Activated CD8-positive, alpha-beta memory T cell treated with anti-CD3 and anti-CD28 coated beads for 24 hours (primary cell): Measurements from ENCODE around the gene ITGB2.
"Not testable (repeated sequence)": the region's sequence is repeated elsewhere in the genome, so short reads cannot be mapped to it uniquely, and the experiment has no call there.

Experiments used
- DNase-seq: peaks from one replicate; pipeline ENCODE4 v3.0.0-alpha.2; 2020

The ITGB2 gene

DNA sequence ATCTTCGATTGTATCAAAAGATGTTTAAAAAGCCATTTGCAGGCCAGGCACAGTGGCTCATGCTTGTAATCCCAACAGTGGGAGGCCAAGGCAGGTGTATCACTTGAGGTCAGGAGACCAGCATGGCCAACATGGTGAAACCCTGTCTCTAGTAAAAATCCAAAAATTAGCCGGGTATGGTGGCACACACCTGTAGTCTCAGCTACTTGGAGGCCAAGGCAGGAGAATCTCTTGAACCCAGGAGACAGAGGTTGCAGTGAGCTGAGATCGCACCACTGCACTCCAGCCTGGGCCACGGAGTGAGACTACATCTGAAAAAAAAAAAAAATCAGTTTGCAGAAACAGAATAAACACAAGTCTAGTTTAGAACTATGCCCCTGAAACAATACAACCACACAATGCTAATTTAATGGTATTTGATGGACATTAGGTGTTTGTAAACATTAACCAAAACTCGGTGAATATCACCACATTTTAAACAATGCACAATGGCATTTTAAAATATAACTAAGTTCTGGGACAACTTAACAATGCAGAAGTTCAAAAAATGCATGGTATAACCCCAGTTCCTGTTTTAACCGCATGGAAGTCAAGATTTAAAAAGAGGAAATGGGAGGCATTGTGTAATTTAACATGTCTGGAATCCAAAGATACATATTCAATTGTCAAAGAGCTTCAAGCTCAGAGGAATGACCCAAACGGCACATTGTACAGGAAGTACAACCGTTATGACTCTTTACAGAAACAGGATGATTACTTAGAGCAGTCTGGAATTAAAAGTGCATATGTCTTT is 40.1 kb downstream of the ITGB2 start:
- DNase-seq, result no peak

DNA sequence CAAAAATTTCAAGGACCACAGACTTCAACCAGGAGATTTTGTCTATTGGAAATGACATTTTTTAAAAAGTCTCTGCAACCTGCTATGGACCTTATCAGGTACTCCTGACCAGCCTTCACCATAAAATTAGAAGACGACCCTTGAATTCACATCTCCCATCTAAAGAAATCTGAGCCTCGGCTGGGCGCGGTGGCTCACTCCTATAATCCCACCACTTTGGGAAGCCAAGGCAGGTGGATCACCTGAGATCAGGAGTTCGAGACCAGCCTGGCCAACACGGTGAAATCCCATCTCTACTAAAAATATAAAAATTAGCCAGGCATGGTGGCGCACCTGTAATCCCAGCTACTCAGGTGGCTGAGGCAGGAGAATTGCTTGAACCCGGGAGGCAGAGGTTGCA is 41.5 kb downstream of the ITGB2 start:
- DNase-seq, result not testable (repeated sequence)

DNA sequence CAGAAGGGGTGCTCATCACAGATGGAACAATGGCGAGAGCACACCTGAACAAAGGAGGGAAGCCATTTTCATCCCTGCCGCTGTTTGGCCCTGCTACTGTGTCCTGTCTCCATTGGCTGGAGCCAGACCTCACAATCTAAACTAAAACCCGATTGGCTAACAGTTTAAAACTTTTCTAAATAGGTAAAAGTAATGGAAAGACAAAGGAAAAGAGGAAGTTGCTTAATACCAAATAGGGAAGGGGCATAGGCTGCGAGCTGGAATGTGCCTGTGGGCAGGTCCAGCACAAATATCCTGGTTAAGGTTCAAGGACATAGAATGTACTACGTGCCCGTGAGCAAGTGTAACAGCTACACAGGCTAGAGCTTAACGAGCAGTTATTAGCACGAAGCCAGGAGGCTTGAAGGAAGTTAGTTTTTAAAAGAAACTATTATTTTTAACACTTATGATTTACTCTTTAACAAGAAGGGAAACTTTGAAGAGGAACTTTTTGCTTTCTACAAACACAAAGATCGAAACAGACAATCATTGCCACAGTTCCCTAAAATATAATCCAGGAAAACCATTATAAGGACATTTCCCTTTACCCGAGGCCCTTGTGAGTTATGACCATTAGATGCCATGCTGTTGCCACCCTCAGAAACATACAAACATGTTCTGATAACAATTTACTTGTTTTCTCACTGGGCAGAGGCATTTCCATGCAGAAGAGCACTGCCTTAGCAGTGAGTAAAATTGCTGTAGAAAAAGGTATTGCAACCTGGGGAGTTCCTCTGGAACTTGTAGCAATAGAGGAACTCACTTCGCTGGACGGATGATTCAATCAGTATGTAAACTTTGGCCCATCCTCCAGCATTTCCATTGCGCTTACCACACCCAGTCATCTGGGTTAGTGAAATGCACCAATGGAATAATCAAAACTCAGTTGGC is 42.4 kb downstream of the ITGB2 start:
- DNase-seq, result no peak

DNA sequence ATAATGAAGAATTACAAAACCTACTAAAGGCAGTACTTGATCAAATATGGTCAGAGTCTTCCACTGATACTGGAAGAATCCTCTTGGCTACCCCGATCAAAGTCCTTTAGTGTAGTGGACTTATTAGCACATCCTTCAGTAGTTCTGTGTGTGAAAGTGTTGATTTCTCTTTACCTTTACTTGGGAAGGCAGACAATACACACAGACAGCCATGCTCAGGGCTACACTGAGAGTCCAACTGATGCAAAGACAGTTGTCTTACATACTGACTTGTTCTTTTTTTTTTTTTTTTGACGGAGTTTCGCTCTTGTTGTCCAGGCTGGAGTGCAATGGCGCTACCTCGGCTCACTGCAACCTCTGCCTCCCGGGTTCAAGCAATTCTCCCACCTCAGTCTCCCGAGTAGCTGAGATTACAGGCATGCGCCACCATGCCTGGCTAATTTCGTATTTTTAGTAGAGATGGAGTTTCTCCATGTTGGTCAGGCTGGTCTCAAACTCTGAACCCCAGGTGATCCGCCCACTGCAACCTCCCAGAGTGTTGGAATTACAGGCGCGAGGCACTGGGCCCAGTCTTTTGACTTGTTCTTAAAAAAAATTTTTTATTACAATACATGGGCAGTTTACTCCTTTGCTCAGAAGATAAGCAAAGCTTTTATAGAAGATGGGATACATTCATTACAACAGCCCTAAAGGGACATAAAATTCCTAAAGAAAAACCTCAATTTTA is 43.7 kb downstream of the ITGB2 start:
- DNase-seq, result no peak

DNA sequence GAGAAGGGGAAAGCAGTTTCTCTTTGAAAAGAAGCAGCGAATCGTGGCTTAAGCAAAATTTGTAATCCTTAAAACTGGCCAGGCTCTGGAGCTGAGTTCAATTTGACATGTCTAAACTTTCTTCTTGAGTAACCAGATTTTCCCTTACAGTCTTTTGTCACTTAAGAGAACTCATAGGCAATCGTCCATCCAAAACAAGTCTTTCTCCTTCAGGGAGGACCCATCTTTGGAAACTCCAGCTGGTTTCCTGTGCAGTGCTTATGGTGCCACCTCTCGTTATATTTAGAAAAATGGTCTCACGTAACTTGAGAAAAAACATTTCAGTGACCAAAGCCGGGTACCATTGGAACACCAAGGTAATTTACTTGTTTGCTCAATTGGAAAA is 45.4 kb downstream of the ITGB2 start:
- no peak for DNase-seq

DNA sequence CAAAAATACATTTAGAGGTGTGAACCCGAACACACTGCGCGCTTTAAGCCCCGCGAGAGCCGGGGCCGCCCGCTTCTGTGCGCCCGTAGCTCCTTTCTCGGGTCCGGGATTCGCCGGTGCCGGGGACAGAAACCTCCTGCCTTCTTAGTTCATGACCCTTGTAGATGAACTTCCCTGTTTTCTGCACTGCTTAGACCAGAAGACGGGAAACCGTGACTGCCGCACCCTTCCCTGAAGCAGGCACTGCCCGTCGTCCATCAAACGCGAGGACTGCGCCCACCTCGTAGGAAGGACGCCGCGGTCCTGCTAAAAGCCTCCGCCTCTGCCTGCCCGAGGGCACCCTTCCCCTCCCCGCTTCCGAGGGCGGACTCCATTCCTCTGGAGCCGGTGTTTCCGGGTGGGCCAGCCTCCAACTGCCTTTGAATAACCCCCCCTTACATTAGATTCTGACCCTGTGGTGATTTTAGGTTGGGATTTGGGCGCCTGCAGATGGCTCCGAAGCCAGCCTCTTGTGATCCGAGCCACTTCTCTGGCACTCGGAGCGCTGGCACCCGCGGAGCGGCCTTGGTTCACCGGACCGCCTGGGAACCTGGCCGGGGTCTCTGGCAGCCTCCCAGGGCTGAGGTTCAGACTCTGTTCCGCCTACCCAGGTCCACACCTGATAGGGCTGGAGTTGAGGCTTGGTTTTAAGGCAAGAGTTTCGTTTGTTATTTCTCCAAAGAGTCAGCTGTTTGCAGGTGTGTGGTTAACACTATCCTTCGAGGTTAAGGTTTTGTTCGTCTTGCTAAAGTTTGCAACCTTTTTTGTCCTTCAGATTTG is 46.0 kb downstream of the ITGB2 start:
- peak; percentile 77 for DNase-seq

DNA sequence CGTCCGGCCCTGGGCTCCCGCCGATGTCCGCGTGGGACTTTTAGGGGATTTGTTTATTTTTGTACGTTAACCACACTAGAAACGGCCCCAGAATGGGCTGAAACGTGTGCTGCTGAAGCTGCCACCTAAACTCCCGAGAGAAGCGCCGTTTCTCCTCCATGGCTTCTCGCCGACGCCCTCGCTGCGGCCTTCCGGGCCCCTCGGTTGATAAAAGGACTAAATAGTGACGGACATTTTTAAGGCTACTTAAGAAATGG is 46.5 kb downstream of the ITGB2 start:
- DNase-seq, result no peak

DNA sequence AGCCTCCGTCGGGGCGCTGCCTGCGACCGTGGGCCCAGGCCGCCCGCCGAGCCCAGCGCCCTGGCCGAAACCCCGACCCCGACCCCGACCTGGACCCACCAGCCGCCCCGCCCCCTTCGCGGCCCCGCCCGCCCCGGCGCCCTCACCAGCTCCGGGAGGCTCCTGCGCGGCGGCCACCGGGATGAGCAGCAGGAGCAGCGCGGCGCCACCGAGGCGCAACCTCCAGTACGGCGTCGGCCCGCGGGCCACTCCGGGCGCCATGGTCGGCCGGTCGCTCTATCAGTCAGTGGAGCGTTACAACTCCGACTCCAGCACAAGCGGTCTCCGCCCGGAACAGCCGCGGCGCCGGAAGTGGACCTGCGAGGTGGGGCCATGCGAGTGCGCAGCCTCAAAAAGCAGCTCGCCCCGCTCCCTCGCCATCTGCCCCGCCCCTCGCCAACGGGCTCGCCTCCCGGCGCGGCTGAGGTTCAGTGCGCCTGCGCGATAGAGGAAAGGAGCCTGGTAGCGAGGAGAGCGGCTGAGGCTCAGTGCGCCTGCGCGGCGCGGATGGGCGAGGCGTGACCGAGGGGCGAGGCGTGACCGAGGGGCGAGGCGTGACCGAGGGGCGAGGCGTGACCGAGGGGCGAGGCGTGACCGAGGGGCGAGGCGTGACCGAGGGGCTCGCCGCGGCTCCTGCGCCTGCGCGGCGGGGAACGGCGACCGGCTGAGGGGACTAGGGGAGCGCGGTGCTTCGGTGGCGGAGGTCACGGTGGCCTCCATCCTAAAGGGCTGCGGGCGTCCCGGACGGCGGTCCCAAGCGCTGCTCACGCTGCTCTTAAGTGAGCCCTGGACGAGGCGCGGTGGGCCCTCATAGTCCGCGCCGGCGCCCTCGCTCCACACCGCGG is 47.1 kb downstream of the ITGB2 start, which contains the start of gene PTTG1IP:
TSS of gene PTTG1IP (minus strand) at position 335 of the 884 bp plus-strand sequence. CDS start at position 261, 74 bp downstream.
- DNase-seq, result peak; percentile 99

DNA sequence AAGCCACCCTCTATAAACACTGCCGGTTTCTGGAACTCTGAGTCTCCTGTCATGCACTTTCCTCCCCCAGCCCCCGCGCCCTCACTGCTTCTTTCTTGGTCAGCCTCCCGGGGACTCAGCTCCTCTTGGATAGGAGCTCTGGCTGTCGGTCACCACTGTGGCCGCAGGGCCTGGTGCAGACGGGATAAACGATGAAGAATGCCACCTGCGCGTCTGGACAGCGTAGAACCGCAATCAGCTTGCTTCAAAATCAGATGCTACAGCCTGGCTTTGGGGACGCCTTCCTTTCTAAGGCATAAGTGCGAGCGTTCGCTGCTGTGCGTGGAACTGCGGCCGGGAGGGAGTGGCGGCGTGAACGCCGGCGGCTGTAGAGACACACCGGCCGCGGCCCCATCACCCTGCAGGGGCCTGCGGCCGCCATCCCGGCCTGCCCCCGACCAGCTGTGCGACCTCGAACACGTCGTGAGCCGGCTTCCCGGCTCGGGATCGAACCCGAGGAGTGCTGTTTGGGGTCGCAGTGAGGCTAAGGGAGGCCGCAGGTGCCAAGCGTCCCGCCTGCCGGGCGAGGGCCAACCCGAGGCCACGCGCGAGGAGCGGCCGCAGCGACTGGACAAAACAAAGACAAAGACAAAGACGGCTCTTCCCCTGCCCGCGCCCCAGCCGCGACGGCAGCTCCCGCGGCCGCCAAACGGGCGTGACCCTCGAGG is 47.9 kb downstream of the ITGB2 start:
- DNase-seq, result no peak

DNA sequence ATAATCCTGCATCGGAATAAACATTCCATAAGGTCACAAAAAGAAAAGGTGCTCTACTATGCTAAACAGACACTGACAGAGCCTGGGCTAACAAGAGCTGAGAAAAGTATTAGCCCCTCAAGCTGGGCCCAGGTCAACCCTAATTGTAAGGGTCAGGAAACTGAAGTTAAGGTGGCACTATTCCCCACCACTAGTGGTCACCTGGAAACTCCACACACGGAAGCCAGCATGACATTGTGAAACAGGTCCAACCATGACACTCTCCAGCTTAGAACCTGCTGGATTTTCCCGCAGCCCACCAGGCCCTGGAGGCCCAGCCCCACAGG is 48.4 kb downstream of the ITGB2 start:
- no peak for DNase-seq

DNA sequence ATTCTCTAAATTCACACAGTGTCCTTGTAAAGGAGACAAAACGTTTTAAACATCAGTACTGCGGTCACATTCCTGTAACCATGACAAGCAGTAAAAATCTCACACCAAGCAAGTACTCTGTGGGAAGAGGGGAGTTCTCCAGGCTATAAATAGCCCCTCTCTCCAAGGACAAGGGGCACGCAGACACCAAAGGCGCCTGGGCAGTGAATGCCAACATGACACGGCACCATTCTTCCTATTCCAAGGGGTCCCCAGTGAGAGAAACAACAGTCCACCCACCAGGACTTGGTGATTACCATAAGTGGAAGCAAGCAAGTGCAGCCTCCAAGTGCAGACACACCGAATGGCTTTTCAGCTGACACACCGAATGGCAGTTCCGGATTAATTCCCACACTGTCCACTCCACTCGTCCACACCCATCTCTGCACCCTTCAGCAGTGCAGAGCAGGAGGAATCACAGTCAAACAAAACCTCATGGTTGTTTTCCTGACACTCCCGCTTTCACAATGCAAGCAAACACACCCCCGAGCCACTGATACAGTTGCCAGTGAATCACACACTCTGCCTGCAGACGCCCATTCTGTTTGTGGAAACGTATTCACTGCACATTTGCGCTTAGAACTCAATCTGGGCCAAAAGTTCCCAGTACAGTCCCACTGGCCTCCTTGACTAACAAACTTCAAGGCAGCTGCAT is 49.0 kb downstream of the ITGB2 start:
- DNase-seq, result no peak

DNA sequence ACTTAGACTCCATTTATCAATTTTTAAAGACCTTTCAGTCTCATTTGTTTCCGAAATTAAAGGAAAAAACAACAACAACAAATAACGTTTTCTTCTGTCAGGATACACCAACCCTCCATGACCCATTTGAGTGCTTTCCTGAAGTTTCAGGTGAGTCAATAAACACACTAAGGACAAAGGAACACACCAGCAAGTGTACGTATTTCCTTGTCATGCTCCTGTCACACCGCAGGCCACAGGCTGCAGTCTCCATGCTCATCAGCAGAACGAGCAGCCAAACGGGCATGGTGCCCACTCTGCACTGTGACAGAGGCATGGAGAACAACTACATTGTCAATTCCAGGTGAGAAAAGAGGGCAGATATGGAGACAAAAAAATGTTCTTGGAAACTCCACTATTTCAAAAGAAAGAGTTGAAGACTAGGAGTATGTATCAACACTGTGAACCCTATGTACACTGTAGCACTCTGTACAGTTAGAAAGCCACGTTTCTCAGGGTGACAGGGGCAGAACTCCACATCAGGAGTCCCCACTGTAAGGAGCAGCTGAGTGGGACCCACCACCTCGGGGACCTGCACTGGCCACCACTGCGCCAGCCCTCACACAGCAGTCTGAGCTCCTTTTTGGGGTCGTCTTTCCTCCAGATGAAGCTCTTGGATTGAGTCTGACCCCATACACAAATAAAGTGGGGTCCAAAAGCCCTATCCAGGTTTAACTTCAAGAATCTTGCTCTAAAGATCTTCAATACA is 49.8 kb downstream of the ITGB2 start:
- DNase-seq, result no peak

DNA sequence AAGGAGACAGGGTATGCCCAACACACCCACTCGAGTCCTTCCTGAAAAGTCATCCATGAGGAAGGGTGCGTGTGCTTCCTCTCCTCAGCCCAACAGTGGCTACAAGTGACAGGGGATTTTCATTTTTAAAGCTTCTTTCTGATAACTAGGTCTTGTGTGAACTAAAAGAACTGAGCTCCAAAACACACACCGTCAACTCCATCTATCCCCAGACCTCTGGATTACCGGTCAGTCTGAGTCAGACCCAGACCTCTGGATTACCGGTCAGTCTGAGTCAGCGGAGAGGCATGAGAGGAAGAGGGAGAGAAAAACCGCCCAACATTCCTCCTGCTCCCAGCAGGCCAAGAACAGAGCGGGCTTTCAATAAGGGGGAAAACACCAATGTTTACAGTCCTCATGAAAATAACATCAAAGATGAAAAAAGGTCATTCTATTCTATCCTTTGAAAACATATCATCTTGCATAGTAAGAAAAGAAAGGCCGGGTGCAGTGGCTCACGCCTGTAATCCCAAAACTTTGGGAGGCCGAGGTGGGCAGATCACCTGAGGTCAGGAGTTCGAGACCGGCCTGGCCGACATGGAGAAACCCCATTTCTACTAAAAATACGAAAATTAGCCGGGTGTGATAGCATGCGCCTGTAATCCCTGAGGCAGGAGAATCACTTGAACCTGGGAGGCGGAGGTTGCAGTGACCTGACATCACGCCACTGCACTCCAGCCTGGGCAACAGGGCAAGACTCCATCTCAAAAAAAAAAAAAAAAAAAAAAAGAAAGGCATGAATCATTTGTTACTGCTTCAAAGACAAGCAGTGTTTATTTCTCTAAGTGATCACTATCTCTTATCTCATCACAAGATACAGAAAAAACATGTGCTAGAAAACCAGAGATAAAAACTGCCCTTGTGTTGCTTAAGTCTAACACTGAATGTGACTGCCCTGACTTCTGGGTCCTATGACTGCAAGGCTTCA is 50.6 kb downstream of the ITGB2 start:
- no peak for DNase-seq

DNA sequence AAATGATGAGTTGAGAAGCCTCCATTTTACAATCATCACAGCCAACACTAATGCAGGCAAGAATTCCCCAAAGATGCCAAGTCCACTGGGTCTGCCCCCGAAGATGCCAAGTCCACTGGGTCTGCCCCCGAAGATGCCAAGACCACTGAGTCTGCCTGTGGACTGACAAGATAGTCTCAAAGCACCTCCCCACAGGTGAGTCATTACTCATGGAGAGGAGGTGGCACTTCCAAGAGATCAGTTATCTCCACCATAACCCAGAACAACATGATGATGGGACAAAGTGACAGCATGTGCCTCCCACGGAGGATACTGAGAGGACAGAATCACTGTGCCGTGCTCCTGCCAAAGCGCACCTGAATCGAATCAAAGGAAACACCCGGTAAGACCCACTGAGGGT is 52.0 kb downstream of the ITGB2 start:
- no peak for DNase-seq

DNA sequence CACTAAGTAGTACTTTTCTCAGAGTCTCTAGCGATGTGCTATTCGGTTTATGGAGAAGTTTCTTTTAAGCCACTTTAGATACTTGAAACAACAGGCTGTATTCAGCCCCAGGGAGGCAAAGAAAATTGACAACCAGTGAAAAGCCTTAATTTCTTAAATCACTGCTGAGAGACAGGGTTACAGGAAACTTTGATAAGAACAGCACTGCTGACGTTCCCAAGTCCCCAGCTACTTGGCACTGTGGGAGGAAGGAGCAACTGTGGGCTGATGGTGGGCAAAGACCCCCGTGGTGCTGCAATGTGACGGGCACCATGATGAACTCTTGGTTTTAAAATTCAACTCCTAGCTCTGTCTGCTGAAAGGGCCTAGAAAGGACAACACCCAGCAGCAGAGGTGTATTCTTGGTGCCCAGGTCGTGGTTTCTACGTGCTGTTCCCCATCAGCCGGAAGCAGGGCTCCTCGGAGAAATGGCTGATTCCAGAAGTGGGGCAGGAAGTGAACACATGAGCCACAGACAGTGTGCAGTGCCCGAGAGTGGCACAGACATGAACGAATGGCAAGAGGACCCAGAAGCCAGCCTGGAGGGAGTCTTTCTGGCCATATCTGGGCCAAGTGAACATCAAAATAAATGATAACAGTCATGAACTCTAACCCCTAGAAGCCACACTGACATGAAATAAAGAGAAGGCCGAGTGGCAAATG is 52.5 kb downstream of the ITGB2 start:
- no peak for DNase-seq

DNA sequence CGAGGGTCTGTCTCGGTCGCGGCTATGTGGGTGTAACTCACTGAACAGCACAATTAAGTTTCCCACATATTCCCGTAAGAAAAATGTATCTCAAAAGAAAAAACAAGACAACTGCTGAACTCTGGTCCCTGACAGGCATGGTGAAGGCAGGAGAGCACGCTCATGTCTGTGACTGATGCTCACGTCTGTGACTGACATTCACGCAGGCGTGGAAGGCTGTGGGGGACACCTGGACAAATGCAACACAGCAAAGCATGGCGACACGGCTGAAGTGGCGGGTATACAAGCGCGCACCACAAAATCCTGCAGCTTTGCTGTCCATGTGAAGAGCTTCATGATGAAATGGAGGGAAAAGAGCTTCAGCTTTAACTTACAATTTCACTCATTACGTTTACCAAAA is 53.2 kb downstream of the ITGB2 start:
- DNase-seq, result no peak

DNA sequence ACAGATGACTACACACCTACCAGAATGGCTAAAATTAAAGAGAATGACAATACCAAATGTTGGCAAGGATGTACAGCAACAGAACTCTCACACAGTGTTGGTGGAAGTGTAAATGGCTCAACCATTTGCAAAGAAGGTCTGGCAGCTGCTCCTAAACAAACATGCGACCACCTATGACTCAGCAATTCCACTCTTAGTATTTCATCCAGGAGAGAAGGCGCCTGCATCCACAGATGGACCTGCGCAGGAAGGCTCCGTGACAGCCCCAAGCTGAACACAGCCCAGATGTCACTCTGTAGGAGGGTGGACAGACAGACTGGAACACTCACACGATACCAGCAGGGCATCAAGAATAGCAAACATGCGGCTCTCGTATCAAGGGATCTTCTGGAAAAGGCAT is 53.9 kb downstream of the ITGB2 start:
- no peak for DNase-seq
